Caco-2 (cell line): ENCODE results near the gene AFTPH. TPM values are rescaled to one million over a fixed set of nuclear protein-coding genes. Genes with fewer than 3 reads are reported as not detected.

Source experiments
- BruUV-seq: library from RNA; stranded (reverse); fragments of 400-500 nt; replicated peaks from 2 replicates; lab custom pipeline; 2021; lab: Mats Ljungman, UMichigan
- CTCF ChIA-PET: fragments of 300-600 bp; sonication (Branson Sonifier 250); formaldehyde crosslinking; loops from one replicate; lab custom pipeline; 2022; ENCODE audit warnings: antibody characterized with exemption; lab: Charles Lee
- POLR2A ChIA-PET: fragments of 300-600 bp; sonication (Branson Sonifier 250); formaldehyde crosslinking; loops from one replicate; lab custom pipeline; 2022; ENCODE audit warnings: antibody characterized with exemption; lab: Charles Lee
- DNase-seq, 2 experiments: peaks; one replicate each; pipeline versions ENCODE4 v3.0.0 to v3.0.0-alpha.2; 2020 to 2022
- H3K27me3 ChIP-seq: replicated peaks from 2 replicates; pipeline ENCODE4 v1.6.0; 2011; ENCODE audit warnings: low read length; ENCODE audit not compliant: control insufficient read depth, insufficient read depth
- H3K36me3 ChIP-seq: 2 replicates; pipeline ENCODE4 v1.5.1; 2011; ENCODE audit warnings: low read length; ENCODE audit not compliant: control insufficient read depth, insufficient read depth
- H3K4me1 ChIP-seq: fragments of 250-450 bp; sonication (Bioruptor Pico); 2 replicates; pipeline ENCODE4 v1.5.1; 2020; ENCODE audit warnings: mild to moderate bottlenecking
- H3K4me3 ChIP-seq: 2 replicates; pipeline ENCODE4 v1.5.1; 2011; ENCODE audit warnings: low read depth, mild to moderate bottlenecking, control low read depth, low read length
- H3K9me3 ChIP-seq: fragments of 250-450 bp; sonication (Bioruptor Pico); 2 replicates; pipeline ENCODE4 v1.5.1; 2020; ENCODE audit warnings: mild to moderate bottlenecking, moderate library complexity
- H3K27ac Mint-ChIP-seq: one replicate; pipeline ENCODE4 v1.8.0; 2022; ENCODE audit warnings: mixed read lengths; ENCODE audit not compliant: unreplicated experiment
- H3K27me3 Mint-ChIP-seq: one replicate; pipeline ENCODE4 v1.8.0; 2022; ENCODE audit warnings: mixed read lengths; ENCODE audit not compliant: insufficient read depth, unreplicated experiment
- H3K36me3 Mint-ChIP-seq: one replicate; pipeline ENCODE4 v1.8.0; 2022; ENCODE audit warnings: mild to moderate bottlenecking, mixed read lengths; ENCODE audit not compliant: insufficient read depth, unreplicated experiment
- H3K4me1 Mint-ChIP-seq: one replicate; pipeline ENCODE4 v1.8.0; 2022; ENCODE audit warnings: low read depth, mixed read lengths; ENCODE audit not compliant: unreplicated experiment
- H3K4me3 Mint-ChIP-seq: one replicate; pipeline ENCODE4 v1.8.0; 2022; ENCODE audit warnings: mild to moderate bottlenecking, moderate library complexity, mixed read lengths; ENCODE audit not compliant: unreplicated experiment
- H3K9me3 Mint-ChIP-seq: one replicate; pipeline ENCODE4 v1.8.0; 2022; ENCODE audit warnings: mixed read lengths; ENCODE audit not compliant: unreplicated experiment
- intact Hi-C: fragments of 100-400 bp; cut with micrococcal nuclease; formaldehyde crosslinking; loops from one replicate; pipeline ENCODE4 v1.10.0; 2022; ENCODE audit not compliant: unreplicated experiment
- total RNA-seq: library from RNA; stranded (reverse); gene quantifications from 2 replicates; pipeline ENCODE4 v1.2.3, GENCODE V29; 2022
- TF ChIP-seq, protein P1 (sequence below), 2 experiments: fragments of 200-600 bp in 1 of 2; IDR thresholded peaks; 1 replicate in 1 of 2; 2 replicates in 1 of 2; pipeline versions ENCODE4 v1.5.1 to v1.8.0; 2011 to 2022; ENCODE audit warnings: antibody characterized with exemption in 1 of 2, control low read depth in 1 of 2, inconsistent platforms in 1 of 2, low read depth in 1 of 2, low read length in 1 of 2, mild to moderate bottlenecking in 1 of 2, moderate library complexity in 1 of 2; ENCODE audit not compliant: insufficient read depth in 1 of 2, severe bottlenecking in 1 of 2, unreplicated experiment in 1 of 2

Gene AFTPH
- total RNA-seq, 1 experiment from 2014 or later = 30.1 TPM

GRCh38 chr2:64637931-64638330 lies 113.8 kb downstream of the AFTPH start:
- intact Hi-C loops = no loop called here
- peaks cover 19% of the 10 kb centered on the region for H3K4me1 Mint-ChIP-seq
- no peak overlapping the region for H3K4me3 Mint-ChIP-seq
- no peaks in the 10 kb centered on the region for H3K27me3 Mint-ChIP-seq
- H3K27ac Mint-ChIP-seq = peak overlapping the region; percentile 9
- H3K9me3 Mint-ChIP-seq = no peaks in the 10 kb centered on the region
- TF ChIP-seq, protein P1, sequence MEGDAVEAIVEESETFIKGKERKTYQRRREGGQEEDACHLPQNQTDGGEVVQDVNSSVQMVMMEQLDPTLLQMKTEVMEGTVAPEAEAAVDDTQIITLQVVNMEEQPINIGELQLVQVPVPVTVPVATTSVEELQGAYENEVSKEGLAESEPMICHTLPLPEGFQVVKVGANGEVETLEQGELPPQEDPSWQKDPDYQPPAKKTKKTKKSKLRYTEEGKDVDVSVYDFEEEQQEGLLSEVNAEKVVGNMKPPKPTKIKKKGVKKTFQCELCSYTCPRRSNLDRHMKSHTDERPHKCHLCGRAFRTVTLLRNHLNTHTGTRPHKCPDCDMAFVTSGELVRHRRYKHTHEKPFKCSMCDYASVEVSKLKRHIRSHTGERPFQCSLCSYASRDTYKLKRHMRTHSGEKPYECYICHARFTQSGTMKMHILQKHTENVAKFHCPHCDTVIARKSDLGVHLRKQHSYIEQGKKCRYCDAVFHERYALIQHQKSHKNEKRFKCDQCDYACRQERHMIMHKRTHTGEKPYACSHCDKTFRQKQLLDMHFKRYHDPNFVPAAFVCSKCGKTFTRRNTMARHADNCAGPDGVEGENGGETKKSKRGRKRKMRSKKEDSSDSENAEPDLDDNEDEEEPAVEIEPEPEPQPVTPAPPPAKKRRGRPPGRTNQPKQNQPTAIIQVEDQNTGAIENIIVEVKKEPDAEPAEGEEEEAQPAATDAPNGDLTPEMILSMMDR (IDR thresholded peaks at IDR 0.05; ENCODE audit: insufficient read depth in 1 of 2, low read depth in 1 of 2, low read length in 1 of 2, severe bottlenecking in 1 of 2, unreplicated experiment in 1 of 2) = no peak
- ChIA-PET CTCF (no interaction called here), POLR2A (no interaction called here)
- no peak overlapping the region for H3K4me3 ChIP-seq
- H3K4me1 ChIP-seq = peaks cover 17% of the 10 kb centered on the region
- peaks cover 8% of the 10 kb centered on the region for H3K36me3 ChIP-seq
- H3K9me3 ChIP-seq = no peaks in the 10 kb centered on the region
- no peak for DNase-seq
- H3K27me3 ChIP-seq = no peaks in the 10 kb centered on the region
- no TSS peak for BruUV-seq
- H3K36me3 Mint-ChIP-seq = peaks cover 51% of the 10 kb centered on the region

DNA sequence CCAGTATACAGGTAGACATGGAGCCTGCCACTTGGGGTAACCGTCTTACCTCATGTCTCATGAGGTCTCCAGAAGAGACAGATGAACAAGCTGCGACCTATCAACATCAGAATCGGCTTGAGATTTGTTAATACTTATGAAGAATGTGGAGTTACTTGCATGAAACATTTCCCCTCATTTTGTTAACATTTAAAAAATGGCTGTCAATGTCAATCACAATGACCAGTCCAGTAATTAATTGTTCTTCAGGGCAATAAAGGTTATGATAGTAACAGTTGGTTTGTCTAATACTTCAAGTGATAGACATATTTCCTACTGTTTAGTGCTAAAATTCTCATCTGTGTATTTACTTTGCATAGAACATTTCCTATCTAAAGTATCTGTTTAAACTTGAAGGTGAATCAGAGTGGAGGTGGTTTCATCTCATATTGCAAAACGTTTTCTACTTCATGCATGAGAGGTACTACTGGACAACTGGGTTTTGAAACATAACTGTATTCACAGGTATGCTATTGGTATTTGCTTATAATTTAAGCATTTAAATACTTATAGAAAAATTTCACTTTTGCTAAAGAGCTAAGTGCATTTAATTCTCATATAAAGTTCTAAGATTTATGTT lies 114.5 kb downstream of the AFTPH start:
- BruUV-seq = no TSS peak
- H3K36me3 Mint-ChIP-seq = peaks cover 46% of the 10 kb centered on the region
- DNase-seq = no peak
- no peaks in the 10 kb centered on the region for H3K27me3 Mint-ChIP-seq
- H3K36me3 ChIP-seq = peaks cover 8% of the 10 kb centered on the region
- POLR2A ChIA-PET = interaction anchor here (0.6 kb wide), 1 partner anchor 19 kb away, joined by 3 read pairs; no protein-coding TSS in a partner anchor
- H3K9me3 ChIP-seq = no peaks in the 10 kb centered on the region
- intact Hi-C loops = no loop called here
- H3K4me3 ChIP-seq = no peak overlapping the region
- no peaks in the 10 kb centered on the region for H3K27me3 ChIP-seq
- no peak overlapping the region for H3K4me3 Mint-ChIP-seq
- CTCF ChIA-PET = no interaction called here
- H3K4me1 ChIP-seq = peaks cover 23% of the 10 kb centered on the region
- H3K4me1 Mint-ChIP-seq = peaks cover 19% of the 10 kb centered on the region
- no peaks in the 10 kb centered on the region for H3K9me3 Mint-ChIP-seq
- TF ChIP-seq, protein P1 (IDR thresholded peaks at IDR 0.05; ENCODE audit: insufficient read depth in 1 of 2, low read depth in 1 of 2, low read length in 1 of 2, severe bottlenecking in 1 of 2, unreplicated experiment in 1 of 2) = no peak
- peak overlapping the region; percentile 9 for H3K27ac Mint-ChIP-seq

- POLR2A ChIA-PET = no interaction called here
- Mint-ChIP-seq H3K27ac (no peak overlapping the region), H3K4me3 (no peak overlapping the region), H3K9me3 (no peaks in the 10 kb centered on the region), H3K36me3 (peaks cover 40% of the 10 kb centered on the region), H3K4me1 (peaks cover 29% of the 10 kb centered on the region), H3K27me3 (no peaks in the 10 kb centered on the region)
- CTCF ChIA-PET = interaction anchor here (0.7 kb wide), 1 partner anchor 9 kb away, joined by 9 read pairs; no protein-coding TSS in a partner anchor
- peaks cover 8% of the 10 kb centered on the region for H3K36me3 ChIP-seq
- intact Hi-C loops = no loop called here
- BruUV-seq = no TSS peak
- no peaks in the 10 kb centered on the region for H3K9me3 ChIP-seq
- H3K4me1 ChIP-seq = peaks cover 31% of the 10 kb centered on the region
- no peak for DNase-seq
- no peak overlapping the region for H3K4me3 ChIP-seq
- H3K27me3 ChIP-seq = no peaks in the 10 kb centered on the region
- TF ChIP-seq, protein P1 (IDR thresholded peaks at IDR 0.05; ENCODE audit: insufficient read depth in 1 of 2, low read depth in 1 of 2, low read length in 1 of 2, severe bottlenecking in 1 of 2, unreplicated experiment in 1 of 2) = no peak
These were observed 115.6 kb downstream of the AFTPH start for GRCh38 chr2:64639691-64640090.
